HepG2 (cell line): ENCODE data around the gene DENND4B. TPM values are rescaled to one million over a fixed set of nuclear protein-coding genes. Genes with fewer than 3 reads are reported as not detected.

Experiments used
- CBX2 ChIP-seq, 2 experiments: fragments of 200-600 bp in 1 of 2; sonication (generic); formaldehyde crosslinking in 1 of 2; IDR thresholded peaks; 2 replicates each; pipeline versions ENCODE4 v1.7.0 to v1.8.1; 2018 to 2022; ENCODE audit warnings: low read depth in 2 of 2, low read length in 1 of 2, mild to moderate bottlenecking in 1 of 2, missing genetic modification reagents in 1 of 2
- CREB1 ChIP-seq, 2 experiments: fragments of 450-650 bp in 1 of 2; IDR thresholded peaks; 2 replicates each; pipeline ENCODE4 v1.6.1; 2016 to 2017; ENCODE audit warnings: control low read depth in 1 of 2, mild to moderate bottlenecking in 1 of 2, missing compliant biosample characterization in 1 of 2, missing genetic modification characterization in 1 of 2
- ETV6 ChIP-seq: sonication (generic); formaldehyde crosslinking; conservative IDR thresholded peaks from 2 replicates; pipeline ENCODE4 v1.4.0; 2020; ENCODE audit warnings: missing genetic modification reagents
- EZH2 ChIP-seq: conservative IDR thresholded peaks from 2 replicates; pipeline ENCODE4 v1.6.1; 2012; ENCODE audit warnings: mild to moderate bottlenecking, low read depth, low read length, moderate library complexity
- MED1 ChIP-seq: sonication (generic); formaldehyde crosslinking; IDR thresholded peaks from 2 replicates; pipeline ENCODE4 v1.4.0; 2020; ENCODE audit warnings: missing genetic modification reagents
- NBN ChIP-seq: fragments of 450-650 bp; conservative IDR thresholded peaks from 2 replicates; pipeline ENCODE4 v1.6.1; 2017
- NFE2 ChIP-seq: sonication (generic); formaldehyde crosslinking; IDR thresholded peaks from 2 replicates; pipeline ENCODE4 v1.4.0; 2020; ENCODE audit warnings: missing genetic modification reagents
- NFYB ChIP-seq: sonication (generic); formaldehyde crosslinking; IDR thresholded peaks from 2 replicates; pipeline ENCODE4 v1.4.0; 2020; ENCODE audit warnings: missing genetic modification reagents
- REPIN1 ChIP-seq: sonication (generic); formaldehyde crosslinking; IDR thresholded peaks from 2 replicates; pipeline ENCODE4 v1.8.0; 2022; ENCODE audit warnings: missing genetic modification reagents, low read depth, mild to moderate bottlenecking, borderline replicate concordance
- REXO4 ChIP-seq: sonication (generic); formaldehyde crosslinking; IDR thresholded peaks from 2 replicates; pipeline ENCODE4 v1.8.0; 2022; ENCODE audit warnings: missing genetic modification reagents, mild to moderate bottlenecking, borderline replicate concordance
- SETDB1 ChIP-seq: sonication (generic); formaldehyde crosslinking; IDR thresholded peaks from 2 replicates; pipeline ENCODE4 v1.5.1; 2020; ENCODE audit warnings: missing genetic modification reagents, mild to moderate bottlenecking, borderline replicate concordance
- SNAI1 ChIP-seq: sonication (generic); formaldehyde crosslinking; IDR thresholded peaks from 2 replicates; pipeline ENCODE4 v1.5.0; 2020; ENCODE audit warnings: mild to moderate bottlenecking, missing genetic modification reagents, borderline replicate concordance
- SOX6 ChIP-seq, 2 experiments: fragments of 450-650 bp in 1 of 2; sonication (generic) in 1 of 2; formaldehyde crosslinking in 1 of 2; IDR thresholded peaks; 2 replicates each; pipeline versions ENCODE4 v1.4.0 to v1.6.1; 2017 to 2020; ENCODE audit warnings: antibody characterized with exemption in 1 of 2, mild to moderate bottlenecking in 1 of 2, missing genetic modification reagents in 1 of 2
- SRSF4 ChIP-seq: fragments of 200-400 bp; formaldehyde crosslinking; IDR thresholded peaks from one replicate; pipeline ENCODE4 v1.6.1; 2018; ENCODE audit warnings: mild to moderate bottlenecking, low read depth, low read length, moderate library complexity; ENCODE audit not compliant: poor library complexity, severe bottlenecking
- TAF15 ChIP-seq: fragments of 200-400 bp; formaldehyde crosslinking; IDR thresholded peaks from one replicate; pipeline ENCODE4 v1.6.1; 2018; ENCODE audit warnings: mild to moderate bottlenecking, low read depth, low read length; ENCODE audit not compliant: poor library complexity, severe bottlenecking
- THYN1 ChIP-seq: sonication (generic); formaldehyde crosslinking; IDR thresholded peaks from 2 replicates; pipeline ENCODE4 v1.8.1; 2023; ENCODE audit warnings: low read depth, mild to moderate bottlenecking, moderate library complexity, missing genetic modification reagents, borderline replicate concordance
- YEATS2 ChIP-seq: sonication (generic); formaldehyde crosslinking; IDR thresholded peaks from 2 replicates; pipeline ENCODE4 v1.4.0; 2020; ENCODE audit warnings: missing genetic modification reagents, borderline replicate concordance
- ZNF235 ChIP-seq: sonication (generic); formaldehyde crosslinking; IDR thresholded peaks from 2 replicates; pipeline ENCODE4 v1.8.1; 2023; ENCODE audit warnings: mild to moderate bottlenecking, missing genetic modification reagents, borderline replicate concordance
- ZNF329 ChIP-seq: sonication (generic); formaldehyde crosslinking; IDR thresholded peaks from 2 replicates; pipeline ENCODE4 v1.9.0; 2021; ENCODE audit warnings: low read depth, mild to moderate bottlenecking, missing genetic modification reagents
- ZNF781 ChIP-seq: sonication (generic); formaldehyde crosslinking; IDR thresholded peaks from 2 replicates; pipeline ENCODE4 v1.5.1; 2020; ENCODE audit warnings: borderline replicate concordance, mild to moderate bottlenecking, missing genetic modification reagents; ENCODE audit errors: not compliant biosample characterization
- ZSCAN20 ChIP-seq: sonication (generic); formaldehyde crosslinking; IDR thresholded peaks from 2 replicates; pipeline ENCODE4 v1.4.0; 2020; ENCODE audit warnings: missing genetic modification reagents, mild to moderate bottlenecking, borderline replicate concordance
- polyA plus RNA-seq, 8 experiments: library from polyadenylated mRNA; depleted of rRNA in 3 of 8; stranded (reverse) in 7 of 8; unstranded in 1 of 8; fragments of >200 nt; fragmentation: Illumina TruSeq in 4 of 8; extraction: Trizol in 4 of 8; gene quantifications; 2 replicates each; pipeline versions ENCODE4 v1.2.1 to v1.2.3, GENCODE V29; 2011 to 2016; ENCODE audit warnings: low read depth in 4 of 8, missing spikeins in 1 of 8, mixed read lengths in 1 of 8; ENCODE audit not compliant: insufficient read depth in 1 of 8
- total RNA-seq, 5 experiments: library from RNA; depleted of rRNA; stranded (reverse); fragments of >200 nt; fragmentation: Illumina TruSeq; extraction: Trizol; gene quantifications; 2 replicates each; pipeline ENCODE4 v1.2.3, GENCODE V29; 2016; ENCODE audit warnings: low read depth in 1 of 5
- TF ChIP-seq, protein P1 (sequence below): IDR thresholded peaks from 2 replicates; pipeline ENCODE4 v1.6.1; 2018; ENCODE audit warnings: missing genetic modification reagents
- TF ChIP-seq, protein P2 (sequence below): IDR thresholded peaks from 2 replicates; pipeline ENCODE4 v1.6.1; 2018; ENCODE audit warnings: missing genetic modification reagents, mild to moderate bottlenecking, missing compliant biosample characterization

DENND4B gene
- total and polyA plus RNA-seq, 2 of the 13 experiments (the other 11 are each of a cell fraction or from before 2014, with no cell fraction given): 15.1 to 20.3 TPM

DNA sequence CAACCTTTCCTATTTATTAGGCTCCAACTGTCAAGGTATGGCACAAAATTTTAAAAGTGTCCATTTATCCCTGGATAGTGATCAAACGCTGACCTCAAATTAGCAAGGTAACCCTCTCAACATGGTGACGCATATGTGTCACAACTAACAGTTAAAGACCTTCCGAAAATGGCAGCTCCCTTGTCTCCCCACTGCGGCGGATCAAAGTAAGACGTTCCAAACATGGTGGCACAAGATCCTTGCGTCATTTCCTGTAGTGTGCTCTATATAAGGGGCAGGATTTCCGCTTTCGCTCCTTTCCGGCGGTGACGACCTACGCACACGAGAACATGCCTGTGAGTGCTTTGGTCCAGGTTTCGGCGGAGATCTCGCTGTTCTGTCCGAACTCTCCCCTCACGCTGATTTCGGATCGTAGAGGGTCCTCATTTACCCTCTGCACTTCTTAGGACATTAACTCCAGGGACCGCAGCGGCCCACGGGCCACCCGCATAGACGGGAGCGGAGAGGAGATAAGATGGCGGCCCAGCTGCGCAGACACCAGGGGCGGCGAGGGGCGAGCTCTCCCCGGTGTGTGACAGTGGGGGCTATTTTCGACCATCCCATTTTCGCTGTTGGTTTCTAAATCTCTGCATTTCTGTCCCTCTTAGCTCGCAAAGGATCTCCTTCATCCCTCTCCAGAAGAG is 44.1 kb upstream of the DENND4B start, which contains the start of gene RPS27 (continued):
- TF ChIP-seq NFYB (CRISPR knock-in tag): no peak; the same call in none of the 2 replicates
- no peak for TF ChIP-seq SETDB1 (CRISPR knock-in tag)
- no peak for TF ChIP-seq ZNF329 (CRISPR knock-in tag)
- no peak for TF ChIP-seq SOX6 (IDR thresholded peaks at IDR 0.05)
- peak; percentile 15; the same call in 1 of the 2 replicates for TF ChIP-seq SOX6 (CRISPR knock-in tag; IDR thresholded peaks at IDR 0.05)
- TF ChIP-seq ZNF781 (CRISPR knock-in tag): peak; percentile 67
- TF ChIP-seq EZH2: no peak
- TF ChIP-seq TAF15: no peak
- no peak for TF ChIP-seq NFE2 (CRISPR knock-in tag)
- peak; percentile 84; the same call in 1 of the 2 replicates for TF ChIP-seq REPIN1 (CRISPR knock-in tag)
- peak; percentile 68 for TF ChIP-seq ETV6
- no peak for TF ChIP-seq ZNF235 (CRISPR knock-in tag)
- TF ChIP-seq SRSF4: no peak
- TF ChIP-seq SNAI1 (CRISPR knock-in tag): no peak
- TF ChIP-seq, protein P1, sequence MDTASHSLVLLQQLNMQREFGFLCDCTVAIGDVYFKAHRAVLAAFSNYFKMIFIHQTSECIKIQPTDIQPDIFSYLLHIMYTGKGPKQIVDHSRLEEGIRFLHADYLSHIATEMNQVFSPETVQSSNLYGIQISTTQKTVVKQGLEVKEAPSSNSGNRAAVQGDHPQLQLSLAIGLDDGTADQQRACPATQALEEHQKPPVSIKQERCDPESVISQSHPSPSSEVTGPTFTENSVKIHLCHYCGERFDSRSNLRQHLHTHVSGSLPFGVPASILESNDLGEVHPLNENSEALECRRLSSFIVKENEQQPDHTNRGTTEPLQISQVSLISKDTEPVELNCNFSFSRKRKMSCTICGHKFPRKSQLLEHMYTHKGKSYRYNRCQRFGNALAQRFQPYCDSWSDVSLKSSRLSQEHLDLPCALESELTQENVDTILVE (CRISPR knock-in tag): no peak; the same call in 1 of the 2 replicates
- TF ChIP-seq CBX2 (IDR thresholded peaks at IDR 0.05; ENCODE audit: low read depth, low read length): no peak
- no peak for TF ChIP-seq CBX2 (CRISPR knock-in tag; IDR thresholded peaks at IDR 0.05; ENCODE audit: low read depth)
- peak; percentile 98 for TF ChIP-seq YEATS2 (CRISPR knock-in tag)
- TF ChIP-seq, protein P2, sequence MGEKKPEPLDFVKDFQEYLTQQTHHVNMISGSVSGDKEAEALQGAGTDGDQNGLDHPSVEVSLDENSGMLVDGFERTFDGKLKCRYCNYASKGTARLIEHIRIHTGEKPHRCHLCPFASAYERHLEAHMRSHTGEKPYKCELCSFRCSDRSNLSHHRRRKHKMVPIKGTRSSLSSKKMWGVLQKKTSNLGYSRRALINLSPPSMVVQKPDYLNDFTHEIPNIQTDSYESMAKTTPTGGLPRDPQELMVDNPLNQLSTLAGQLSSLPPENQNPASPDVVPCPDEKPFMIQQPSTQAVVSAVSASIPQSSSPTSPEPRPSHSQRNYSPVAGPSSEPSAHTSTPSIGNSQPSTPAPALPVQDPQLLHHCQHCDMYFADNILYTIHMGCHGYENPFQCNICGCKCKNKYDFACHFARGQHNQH (CRISPR knock-in tag): peak; percentile 82; the same call in 1 of the 2 replicates
- TF ChIP-seq THYN1 (CRISPR knock-in tag): no peak
- TF ChIP-seq NBN: no peak
- no peak for TF ChIP-seq REXO4 (CRISPR knock-in tag)
- TF ChIP-seq CREB1 (IDR thresholded peaks at IDR 0.05): peak; percentile 96
- peak; percentile 99 for TF ChIP-seq CREB1 (CRISPR knock-in tag; IDR thresholded peaks at IDR 0.05)
- TF ChIP-seq MED1 (CRISPR knock-in tag): peak; percentile 80
- TF ChIP-seq ZSCAN20 (CRISPR knock-in tag): no peak
